Large intestine (tissue), 3 donors: Measurements from ENCODE around the gene MYCBPAP. TPM values are rescaled to one million over a fixed set of nuclear protein-coding genes. Genes with fewer than 3 reads are reported as not detected.

Experiments used
- DNase-seq, 2 donors: peaks; one replicate each; pipeline versions ENCODE4 v3.0.0 to v3.0.0-alpha.2; 2013
- H3K27ac ChIP-seq: one replicate; pipeline ENCODE4 v1.5.1; 2013; ENCODE audit warnings: low read length
- H3K27me3 ChIP-seq: 2 replicates; pipeline ENCODE4 v1.6.1; 2013; ENCODE audit warnings: low read length; ENCODE audit not compliant: control insufficient read depth, insufficient read depth
- H3K36me3 ChIP-seq: 2 replicates; pipeline ENCODE4 v1.6.1; 2013; ENCODE audit warnings: low read length; ENCODE audit not compliant: control insufficient read depth, insufficient read depth
- H3K4me1 ChIP-seq: one replicate; pipeline ENCODE4 v1.6.1; 2013; ENCODE audit warnings: low read length; ENCODE audit not compliant: control insufficient read depth, insufficient read depth
- H3K4me3 ChIP-seq: one replicate; pipeline ENCODE4 v1.5.1; 2013; ENCODE audit warnings: low read length
- H3K9me3 ChIP-seq: one replicate; pipeline ENCODE4 v1.6.1; 2013; ENCODE audit warnings: mild to moderate bottlenecking, low read depth, low read length, moderate library complexity; ENCODE audit not compliant: control insufficient read depth
- WGBS: methylation state at CpG from one replicate; pipeline ENCODE4 v1.1.5; 2013; ENCODE audit warnings: low lambda C conversion rate; ENCODE audit not compliant: insufficient coverage; 5-methylcytosine and 5-hydroxymethylcytosine counted together
- polyA plus RNA-seq: library from polyadenylated mRNA; unstranded; fragments of 120-200 nt; gene quantifications from one replicate; pipeline ENCODE4 v1.2.1, GENCODE V29; 2013

The MYCBPAP gene
- polyA plus RNA-seq, 1 donor: 1.8 TPM

DNA sequence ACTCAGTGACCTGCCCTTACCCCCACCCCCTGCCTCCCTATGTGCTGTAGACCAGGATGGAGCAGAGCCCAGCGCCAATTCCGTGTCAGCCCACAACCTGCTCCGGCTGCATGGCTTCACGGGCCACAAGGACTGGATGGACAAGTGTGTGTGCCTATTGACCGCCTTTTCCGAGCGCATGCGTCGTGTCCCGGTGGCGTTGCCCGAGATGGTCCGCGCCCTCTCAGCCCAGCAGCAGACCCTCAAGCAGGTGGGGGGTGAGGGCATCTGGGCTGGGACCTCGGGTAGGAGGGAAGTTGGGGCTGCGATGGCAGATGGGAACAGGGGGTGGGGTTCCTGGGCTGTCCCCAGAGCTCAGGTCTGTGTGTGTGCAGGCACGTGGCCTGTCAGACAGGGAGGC is 46.0 kb downstream of the MYCBPAP start:
- peaks cover 4% of the 10 kb centered on the region for H3K9me3 ChIP-seq
- DNase-seq: no peak
- H3K27me3 ChIP-seq: peaks cover 18% of the 10 kb centered on the region
- H3K4me3 ChIP-seq: no peak overlapping the region
- peaks cover 41% of the 10 kb centered on the region for H3K36me3 ChIP-seq
- H3K4me1 ChIP-seq: peaks cover 10% of the 10 kb centered on the region
- WGBS: no CpG with 5 or more reads among the region's 17 CpGs
- H3K27ac ChIP-seq: no peak overlapping the region

DNA sequence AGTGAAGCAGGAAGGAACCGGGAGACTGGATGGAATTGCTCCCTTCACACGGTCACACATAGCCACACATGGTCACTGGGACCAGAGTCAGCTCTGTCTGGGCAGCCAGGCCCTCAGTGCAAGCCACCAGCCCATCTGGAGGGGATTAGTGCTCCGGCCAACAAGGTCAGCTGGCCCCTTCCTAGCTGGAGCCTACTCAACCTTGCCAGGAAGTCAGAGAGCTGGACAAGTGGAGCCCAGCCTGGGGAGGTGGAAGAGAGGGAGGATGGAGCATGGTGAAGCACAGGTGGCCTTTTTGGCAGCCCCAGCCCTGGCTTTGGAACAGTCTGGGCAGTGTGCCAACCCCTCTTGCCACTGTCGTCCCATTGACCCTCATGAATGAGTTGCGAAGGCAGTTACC is 48.6 kb downstream of the MYCBPAP start:
- peaks cover 40% of the 10 kb centered on the region for H3K27me3 ChIP-seq
- peaks cover 6% of the 10 kb centered on the region for H3K9me3 ChIP-seq
- H3K27ac ChIP-seq: no peak overlapping the region
- peaks cover 18% of the 10 kb centered on the region for H3K36me3 ChIP-seq
- no CpG with 5 or more reads among the region's 5 CpGs for WGBS
- H3K4me3 ChIP-seq: no peak overlapping the region
- no peak for DNase-seq
- peaks cover 19% of the 10 kb centered on the region for H3K4me1 ChIP-seq

DNA sequence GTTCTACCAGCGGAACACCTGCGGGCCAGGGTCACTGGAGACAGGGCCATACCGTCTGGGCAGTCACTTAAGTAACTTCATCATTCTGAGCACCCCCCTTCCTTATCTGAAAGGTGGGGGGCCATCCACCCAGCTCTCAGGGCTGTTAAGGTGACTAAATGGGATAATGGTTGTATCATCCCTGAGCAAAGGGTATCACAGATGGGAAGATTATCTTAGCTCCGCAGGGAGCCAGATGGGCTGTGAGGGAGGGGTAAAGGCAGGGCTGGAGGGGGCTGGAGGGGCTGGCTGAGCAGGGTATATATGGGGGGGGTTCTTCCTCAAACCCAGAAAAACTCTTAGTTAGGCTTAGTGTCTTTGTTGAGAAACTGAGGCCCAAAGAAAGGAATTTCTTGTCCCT is 49.4 kb downstream of the MYCBPAP start:
- peaks cover 15% of the 10 kb centered on the region for H3K36me3 ChIP-seq
- H3K27me3 ChIP-seq: peaks cover 49% of the 10 kb centered on the region
- H3K4me3 ChIP-seq: no peak overlapping the region
- no CpG with 5 or more reads among the region's 4 CpGs for WGBS
- H3K9me3 ChIP-seq: peaks cover 6% of the 10 kb centered on the region
- H3K27ac ChIP-seq: no peak overlapping the region
- no peak for DNase-seq
- H3K4me1 ChIP-seq: peaks cover 23% of the 10 kb centered on the region

DNA sequence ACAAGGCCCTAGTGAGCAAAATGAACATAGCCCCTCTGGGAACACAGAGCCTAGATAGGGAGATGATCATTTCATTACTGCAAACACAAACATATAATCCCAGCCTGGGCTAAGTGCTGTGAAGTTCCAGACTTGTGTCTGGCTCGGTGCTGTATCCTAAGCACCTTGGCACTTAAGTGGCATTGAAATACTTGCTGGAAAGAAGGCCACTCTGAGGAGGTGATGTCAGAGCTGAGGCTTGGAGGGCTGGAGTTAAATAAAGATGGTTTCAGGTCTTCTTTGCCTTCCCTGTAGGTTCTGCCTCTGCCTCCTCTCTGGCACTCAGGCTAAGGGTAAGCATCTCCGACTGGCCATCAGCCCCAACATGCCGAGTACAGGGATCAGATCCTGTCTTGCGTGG is 49.9 kb downstream of the MYCBPAP start:
- Histone ChIP-seq H3K27me3 (peaks cover 53% of the 10 kb centered on the region), H3K9me3 (peaks cover 6% of the 10 kb centered on the region), H3K4me3 (no peak overlapping the region), H3K27ac (no peak overlapping the region), H3K4me1 (peaks cover 23% of the 10 kb centered on the region), H3K36me3 (peaks cover 13% of the 10 kb centered on the region)
- DNase-seq: no peak
- WGBS: no CpG with 5 or more reads among the region's 4 CpGs

DNA sequence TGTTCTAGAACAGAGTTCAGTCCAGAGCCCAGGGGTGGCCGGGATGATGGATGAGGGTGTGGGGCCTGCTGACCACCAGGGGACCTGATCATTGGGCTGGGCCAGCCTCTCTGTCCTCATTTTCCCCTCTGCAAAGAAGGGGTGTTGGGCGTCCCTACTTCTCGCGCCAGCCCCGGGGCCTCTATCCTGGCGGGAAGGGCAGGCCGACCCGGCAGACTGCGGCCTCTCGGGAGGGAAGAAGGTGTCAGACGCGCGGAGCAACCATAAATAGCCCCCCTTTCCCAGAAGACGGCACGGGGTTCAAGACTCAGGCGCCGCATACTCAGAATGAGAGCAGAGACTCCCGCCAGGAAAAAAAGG is 50.3 kb downstream of the MYCBPAP start:
- no peak overlapping the region for H3K27ac ChIP-seq
- peaks cover 23% of the 10 kb centered on the region for H3K4me1 ChIP-seq
- peak overlapping the region; percentile 43 for H3K4me3 ChIP-seq
- H3K27me3 ChIP-seq: peaks cover 58% of the 10 kb centered on the region
- peaks cover 11% of the 10 kb centered on the region for H3K36me3 ChIP-seq
- peaks cover 6% of the 10 kb centered on the region for H3K9me3 ChIP-seq
- no CpG with 5 or more reads among the region's 18 CpGs for WGBS
- no peak for DNase-seq

DNA sequence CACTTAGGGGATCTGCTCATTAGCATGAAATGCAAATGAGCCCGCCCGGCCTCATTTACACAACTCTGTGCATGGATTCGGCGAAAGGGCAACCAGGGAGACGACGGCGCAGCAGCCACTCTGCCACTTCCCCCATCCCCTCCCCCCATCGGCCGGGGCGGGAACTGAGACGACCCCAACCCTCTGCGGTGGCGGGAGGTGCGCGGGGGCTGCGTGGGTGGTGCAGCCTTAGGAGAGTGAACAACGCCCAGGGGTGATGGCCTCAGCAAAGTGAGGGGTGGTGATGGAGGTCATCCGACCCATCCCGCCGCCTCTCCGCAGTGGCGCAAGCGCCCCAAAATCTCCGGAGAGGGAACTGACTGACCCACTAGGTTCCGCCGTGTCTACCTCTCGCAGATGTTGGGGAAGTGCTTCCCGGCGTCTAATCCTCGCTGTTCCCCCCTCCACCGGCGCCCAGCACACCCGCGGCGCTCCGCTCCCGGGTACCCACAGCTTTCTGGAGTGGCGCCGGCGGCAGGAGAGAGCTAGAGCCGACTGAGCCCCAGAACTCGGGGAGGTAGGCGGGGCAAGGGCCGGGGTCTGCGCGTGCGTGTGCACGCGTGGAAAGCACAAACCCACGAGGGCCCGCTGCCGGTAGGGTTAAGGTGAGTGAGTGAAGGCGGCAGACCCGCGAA is 50.8 kb downstream of the MYCBPAP start:
- Histone ChIP-seq H3K9me3 (peaks cover 6% of the 10 kb centered on the region), H3K4me3 (peak overlapping the region; percentile 43), H3K27ac (no peak overlapping the region), H3K27me3 (peaks cover 63% of the 10 kb centered on the region), H3K4me1 (peaks cover 23% of the 10 kb centered on the region), H3K36me3 (peaks cover 10% of the 10 kb centered on the region)
- WGBS: no CpG with 5 or more reads among the region's 55 CpGs
- no peak for DNase-seq

DNA sequence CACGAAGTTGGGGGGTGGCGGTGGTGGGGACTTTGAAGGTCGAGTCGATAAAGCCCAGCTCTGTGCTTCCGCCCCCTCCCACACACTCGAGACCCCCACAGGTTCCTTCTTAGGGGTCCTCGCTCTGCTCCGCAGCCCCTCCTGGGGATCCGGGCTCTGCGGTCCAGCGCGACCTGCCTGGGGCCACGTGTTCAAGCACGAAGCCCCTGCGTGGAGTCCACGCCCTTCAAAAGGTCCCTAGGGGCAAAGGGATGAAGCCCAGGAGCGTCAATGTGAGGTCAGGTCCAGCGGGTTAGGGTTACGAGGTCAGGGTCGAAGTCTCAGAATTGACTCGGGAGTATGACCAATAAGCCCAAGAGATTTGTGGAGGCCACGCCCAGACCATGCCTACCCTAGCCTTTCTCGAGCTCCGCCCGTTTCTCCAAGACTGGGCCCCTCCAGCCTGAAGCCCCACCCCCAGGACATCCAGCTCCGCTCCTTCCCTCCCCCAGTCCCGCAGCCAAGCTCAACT is 51.5 kb downstream of the MYCBPAP start:
- Histone ChIP-seq H3K4me1 (peaks cover 23% of the 10 kb centered on the region), H3K27me3 (peaks cover 67% of the 10 kb centered on the region), H3K36me3 (peaks cover 9% of the 10 kb centered on the region), H3K4me3 (peak overlapping the region; percentile 43), H3K27ac (no peak overlapping the region), H3K9me3 (peaks cover 6% of the 10 kb centered on the region)
- peak in 1 of 2 donors; percentile 65 for DNase-seq
- no CpG with 5 or more reads among the region's 27 CpGs for WGBS

DNA sequence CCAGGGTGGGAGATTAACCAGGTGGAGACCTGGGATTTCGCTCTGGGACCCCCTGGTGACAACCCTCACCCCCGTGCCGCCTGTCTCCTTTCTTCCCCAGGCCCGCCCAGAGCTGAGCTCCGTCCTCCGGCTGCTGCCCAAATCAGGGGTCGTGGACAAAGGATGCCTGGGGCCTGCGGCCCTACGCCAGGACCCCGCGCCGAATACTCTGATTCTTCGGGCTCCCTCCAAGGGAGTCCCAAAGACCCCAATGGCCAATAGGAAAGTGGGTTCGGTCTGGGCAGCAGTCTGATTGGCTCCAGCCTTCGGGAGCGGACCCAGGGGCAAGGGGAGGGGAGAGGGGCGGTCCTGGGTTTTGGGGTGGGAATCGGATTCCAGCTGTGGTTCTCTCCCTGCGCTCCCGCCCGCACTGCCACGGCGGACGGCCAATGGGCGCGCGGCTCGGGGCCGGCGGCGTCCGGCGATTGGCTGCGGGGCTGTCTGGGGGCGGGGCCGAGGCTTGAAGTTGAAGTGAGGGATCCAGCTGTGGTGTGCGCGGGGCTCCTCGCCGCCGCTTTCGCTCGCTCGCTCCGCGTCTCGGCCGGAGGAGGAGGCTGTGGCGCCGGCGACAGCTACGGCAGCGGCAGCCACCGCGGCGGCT is 52.1 kb downstream of the MYCBPAP start, which contains the start of gene CACNA1G:
Gene CACNA1G, plus strand, starts transcription at position 531 of the 640 bp plus-strand sequence. CDS start 745 bp downstream, outside the sequence.
- H3K36me3 ChIP-seq: peaks cover 6% of the 10 kb centered on the region
- H3K27me3 ChIP-seq: peaks cover 73% of the 10 kb centered on the region
- no CpG with 5 or more reads among the region's 56 CpGs for WGBS
- H3K27ac ChIP-seq: peak within 1 kb of the TSS; percentile 36
- peaks cover 6% of the 10 kb centered on the region for H3K9me3 ChIP-seq
- peaks cover 23% of the 10 kb centered on the region for H3K4me1 ChIP-seq
- peak; percentile 78 to 85 for DNase-seq
- H3K4me3 ChIP-seq: peak within 1 kb of the TSS; percentile 43

DNA sequence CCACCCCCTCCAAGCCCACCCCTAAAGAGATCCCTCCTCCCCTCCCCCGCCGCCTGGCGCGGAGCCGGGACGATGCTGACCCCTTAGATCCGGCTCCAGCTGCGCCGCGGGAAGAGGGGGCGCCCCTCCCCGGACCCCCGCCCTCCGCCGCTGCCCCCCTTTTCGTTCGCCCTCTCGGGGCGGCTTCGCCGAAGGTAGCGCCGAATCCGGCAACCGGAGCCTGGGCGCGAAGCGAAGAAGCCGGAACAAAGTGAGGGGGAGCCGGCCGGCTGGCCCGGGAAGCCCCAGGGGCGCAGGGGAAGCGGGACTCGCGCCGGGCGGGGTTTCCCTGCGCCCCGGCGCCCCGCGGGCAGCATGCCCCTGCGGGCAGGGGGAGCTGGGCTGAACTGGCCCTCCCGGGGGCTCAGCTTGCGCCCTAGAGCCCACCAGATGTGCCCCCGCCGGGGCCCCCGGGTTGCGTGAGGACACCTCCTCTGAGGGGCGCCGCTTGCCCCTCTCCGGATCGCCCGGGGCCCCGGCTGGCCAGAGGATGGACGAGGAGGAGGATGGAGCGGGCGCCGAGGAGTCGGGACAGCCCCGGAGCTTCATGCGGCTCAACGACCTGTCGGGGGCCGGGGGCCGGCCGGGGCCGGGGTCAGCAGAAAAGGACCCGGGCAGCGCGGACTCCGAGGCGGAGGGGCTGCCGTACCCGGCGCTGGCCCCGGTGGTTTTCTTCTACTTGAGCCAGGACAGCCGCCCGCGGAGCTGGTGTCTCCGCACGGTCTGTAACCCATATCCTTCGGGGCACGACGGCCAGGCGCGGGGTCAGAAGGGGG is 52.9 kb downstream of the MYCBPAP start:
- H3K27me3 ChIP-seq: peaks cover 81% of the 10 kb centered on the region
- peaks cover 29% of the 10 kb centered on the region for H3K4me1 ChIP-seq
- no peaks in the 10 kb centered on the region for H3K36me3 ChIP-seq
- DNase-seq: no peak
- H3K9me3 ChIP-seq: peaks cover 6% of the 10 kb centered on the region
- WGBS: no CpG with 5 or more reads among the region's 88 CpGs
- no peak overlapping the region for H3K27ac ChIP-seq
- H3K4me3 ChIP-seq: peak overlapping the region; percentile 26

DNA sequence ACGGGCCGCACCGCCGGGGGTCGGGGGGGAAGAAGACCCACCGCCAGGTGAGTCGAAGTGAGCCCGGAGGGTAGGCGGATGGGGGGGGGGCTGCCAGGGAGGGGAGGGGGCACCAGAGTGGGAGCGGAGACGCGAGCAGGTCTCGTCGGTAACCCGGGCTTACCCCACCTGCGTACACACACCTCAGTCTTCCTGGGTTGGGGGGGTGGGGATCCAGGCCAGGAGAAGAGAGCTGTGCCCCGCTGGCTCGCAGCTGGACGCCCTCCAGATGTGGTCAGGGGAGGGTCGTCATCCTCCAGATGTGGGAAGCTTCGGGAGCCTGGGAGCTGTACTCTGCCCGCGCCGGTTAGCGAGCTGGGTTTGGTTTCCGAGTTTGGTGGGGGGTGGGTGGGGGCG is 53.5 kb downstream of the MYCBPAP start:
- H3K27me3 ChIP-seq: peaks cover 87% of the 10 kb centered on the region
- H3K4me1 ChIP-seq: peaks cover 29% of the 10 kb centered on the region
- H3K36me3 ChIP-seq: no peaks in the 10 kb centered on the region
- no CpG with 5 or more reads among the region's 27 CpGs for WGBS
- H3K9me3 ChIP-seq: peaks cover 6% of the 10 kb centered on the region
- H3K27ac ChIP-seq: no peak overlapping the region
- peak overlapping the region; percentile 26 for H3K4me3 ChIP-seq
- no peak for DNase-seq
